Thyroid gland (tissue), 4 donors: ENCODE measurements around the gene GALNT2.

Experiments used
- POLR2A ChIP-seq, 2 donors: fragments of 450-650 bp; IDR thresholded peaks; one replicate each; pipeline ENCODE4 v1.6.1; 2017; ENCODE audit warnings: antibody characterized with exemption in 2 of 2, mild to moderate bottlenecking in 2 of 2, moderate library complexity in 1 of 2
- TF ChIP-seq, protein P1 (sequence below), 6 experiments: fragments of 200-600 bp in 3 of 6; fragments of 450-650 bp in 3 of 6; sonication (generic) in 3 of 6; IDR thresholded peaks; one replicate each; pipeline ENCODE4 v1.5.1; 2016 to 2019; ENCODE audit warnings: antibody characterized with exemption in 6 of 6, mild to moderate bottlenecking in 2 of 6, inconsistent platforms in 1 of 6, moderate library complexity in 1 of 6

DNA sequence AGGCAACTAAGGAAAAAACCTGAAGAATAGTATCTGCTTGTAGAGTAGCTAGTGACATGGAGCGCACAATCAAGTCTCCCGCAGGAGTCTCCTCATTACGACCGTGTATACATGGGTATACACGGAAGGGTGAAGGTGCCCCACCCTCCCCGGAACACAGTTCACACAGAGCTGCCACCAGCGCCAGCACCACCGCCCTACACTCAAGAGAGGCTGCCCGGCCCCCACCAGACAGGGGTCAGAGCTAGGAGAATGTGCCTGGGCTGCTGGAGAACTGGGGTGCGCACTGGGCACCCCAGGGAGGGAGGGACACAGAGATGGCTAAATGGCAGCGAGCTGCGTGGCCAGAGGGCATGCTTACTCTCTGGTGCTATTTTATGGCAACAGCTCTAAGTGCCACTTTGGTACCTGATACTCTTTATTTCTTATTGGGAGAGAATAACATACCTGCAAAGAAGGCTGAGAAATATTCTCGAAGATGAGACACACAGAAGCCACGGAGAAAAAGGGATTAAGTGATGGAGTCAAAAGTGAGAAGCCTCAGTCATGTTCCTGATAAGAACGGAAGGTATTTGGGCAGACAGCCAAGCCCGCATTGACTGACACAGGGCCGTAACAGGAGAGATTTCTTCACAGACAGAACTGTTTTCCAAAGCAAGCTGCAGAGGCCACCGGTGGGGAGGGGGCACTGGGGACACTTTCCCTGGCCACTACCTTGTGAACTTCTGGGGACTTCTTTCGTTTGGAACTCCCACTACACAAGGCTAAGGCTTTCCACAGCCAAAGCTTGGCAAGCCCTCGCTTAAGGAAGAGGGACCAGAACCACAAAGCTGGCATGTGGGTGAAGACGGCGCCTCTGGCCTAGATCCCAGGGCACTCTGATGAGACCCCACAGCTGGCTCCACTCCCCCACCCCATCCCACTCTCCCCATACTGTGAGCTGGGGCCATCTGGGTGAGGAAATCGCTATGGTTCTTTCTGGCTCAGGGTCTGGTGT, 251.1 kb downstream of the GALNT2 start:
- TF ChIP-seq, protein P1, sequence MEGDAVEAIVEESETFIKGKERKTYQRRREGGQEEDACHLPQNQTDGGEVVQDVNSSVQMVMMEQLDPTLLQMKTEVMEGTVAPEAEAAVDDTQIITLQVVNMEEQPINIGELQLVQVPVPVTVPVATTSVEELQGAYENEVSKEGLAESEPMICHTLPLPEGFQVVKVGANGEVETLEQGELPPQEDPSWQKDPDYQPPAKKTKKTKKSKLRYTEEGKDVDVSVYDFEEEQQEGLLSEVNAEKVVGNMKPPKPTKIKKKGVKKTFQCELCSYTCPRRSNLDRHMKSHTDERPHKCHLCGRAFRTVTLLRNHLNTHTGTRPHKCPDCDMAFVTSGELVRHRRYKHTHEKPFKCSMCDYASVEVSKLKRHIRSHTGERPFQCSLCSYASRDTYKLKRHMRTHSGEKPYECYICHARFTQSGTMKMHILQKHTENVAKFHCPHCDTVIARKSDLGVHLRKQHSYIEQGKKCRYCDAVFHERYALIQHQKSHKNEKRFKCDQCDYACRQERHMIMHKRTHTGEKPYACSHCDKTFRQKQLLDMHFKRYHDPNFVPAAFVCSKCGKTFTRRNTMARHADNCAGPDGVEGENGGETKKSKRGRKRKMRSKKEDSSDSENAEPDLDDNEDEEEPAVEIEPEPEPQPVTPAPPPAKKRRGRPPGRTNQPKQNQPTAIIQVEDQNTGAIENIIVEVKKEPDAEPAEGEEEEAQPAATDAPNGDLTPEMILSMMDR (IDR thresholded peaks at IDR 0.05), result no peak
- TF ChIP-seq POLR2A (IDR thresholded peaks at IDR 0.05), result no peak
